GM12878 (cell line): ENCODE measurements around the gene GPC5. TPM values are rescaled to one million over a fixed set of nuclear protein-coding genes. Genes with fewer than 3 reads are reported as not detected.

Source experiments
- ATAC-seq: fragments of 200-7000 bp; cut with Tn5 transposase; 3 replicates; pipeline ENCODE4 v1.9.1; 2020; ENCODE audit warnings: mild to moderate bottlenecking, moderate library complexity
- BruUV-seq: library from RNA; stranded (reverse); fragments of 400-500 nt; replicated peaks from 2 replicates; lab custom pipeline; 2021; lab: Mats Ljungman, UMichigan
- CTCF ChIA-PET: fragments of 300-600 bp; sonication (Branson Sonifier 250); formaldehyde crosslinking; extraction: SDS; loops from one replicate; lab custom pipeline; 2021; ENCODE audit warnings: inconsistent platforms; lab: Yijun Ruan, JAX
- POLR2A ChIA-PET: fragments of 350-600 bp; formaldehyde crosslinking; extraction: SDS; loops from one replicate; lab custom pipeline; 2021; ENCODE audit warnings: inconsistent platforms; lab: Charles Lee
- RAD21 ChIA-PET: fragments of 300-600 bp; sonication (Branson Sonifier 250); formaldehyde crosslinking; loops from one replicate; lab custom pipeline; 2023; ENCODE audit warnings: antibody characterized with exemption; ENCODE audit not compliant: unreplicated experiment; lab: Charles Lee
- SMC1A ChIA-PET: fragments of 300-600 bp; sonication (Branson Sonifier 250); formaldehyde crosslinking; loops from one replicate; lab custom pipeline; 2023; ENCODE audit not compliant: unreplicated experiment, uncharacterized antibody; lab: Charles Lee
- DNase-seq: peaks from one replicate; pipeline ENCODE4 v3.0.0-alpha.2; 2011; ENCODE audit warnings: low read depth, low spot score
- FAIRE-seq: peaks from 3 replicates; lab custom pipeline; 2011; peaks lifted over from hg19 to GRCh38; lab: Jason Lieb, UNC
- H2AFZ ChIP-seq: 2 replicates; pipeline ENCODE4 v1.6.0; 2011; ENCODE audit warnings: low read depth, low read length, control low read depth; ENCODE audit not compliant: control insufficient read depth
- H3K27ac ChIP-seq: 2 replicates; pipeline ENCODE4 v1.5.1; 2011; ENCODE audit warnings: control low read depth; ENCODE audit not compliant: control insufficient read depth, insufficient read depth
- H3K27me3 ChIP-seq, 2 experiments: replicated peaks in 1 of 2; 2 replicates each; pipeline versions ENCODE4 v1.6.0 to v1.6.1; 2011; ENCODE audit warnings: low read length in 1 of 2; ENCODE audit not compliant: control insufficient read depth in 2 of 2, insufficient read depth in 2 of 2
- H3K36me3 ChIP-seq, 2 experiments: 2 replicates each; pipeline ENCODE4 v1.5.1; 2011; ENCODE audit warnings: low read length in 1 of 2; ENCODE audit not compliant: control insufficient read depth in 2 of 2, insufficient read depth in 2 of 2
- H3K4me1 ChIP-seq: 2 replicates; pipeline ENCODE4 v1.6.1; 2011; ENCODE audit warnings: mild to moderate bottlenecking, low read length, moderate library complexity, mixed read lengths; ENCODE audit not compliant: control insufficient read depth, insufficient read depth
- H3K4me2 ChIP-seq: 2 replicates; pipeline ENCODE4 v1.6.0; 2011; ENCODE audit warnings: control low read depth; ENCODE audit not compliant: control insufficient read depth, insufficient read depth
- H3K4me3 ChIP-seq: fragments of 200-600 bp; sonication (generic); 2 replicates; pipeline ENCODE4 v1.5.1; 2016
- H3K79me2 ChIP-seq: 2 replicates; pipeline ENCODE4 v1.6.0; 2011; ENCODE audit warnings: low read length; ENCODE audit not compliant: control insufficient read depth, insufficient read depth
- H3K9ac ChIP-seq: 2 replicates; pipeline ENCODE4 v1.8.0; 2011; ENCODE audit warnings: low read length, control low read depth, mixed read lengths; ENCODE audit not compliant: control insufficient read depth, insufficient read depth
- H3K9me3 ChIP-seq: replicated peaks from 3 replicates; pipeline ENCODE4 v1.5.1; 2011; ENCODE audit warnings: mild to moderate bottlenecking, low read length; ENCODE audit not compliant: control insufficient read depth, insufficient read depth
- H4K20me1 ChIP-seq: 2 replicates; pipeline ENCODE4 v1.6.0; 2011; ENCODE audit not compliant: control insufficient read depth, insufficient read depth
- CTCF ChIP-seq, 3 experiments: IDR thresholded peaks in 2 of 3; conservative IDR thresholded peaks in 1 of 3; 2 replicates each; pipeline ENCODE4 v1.5.1; 2011; ENCODE audit warnings: low read depth in 3 of 3, low read length in 3 of 3, mild to moderate bottlenecking in 3 of 3, control low read depth in 2 of 3, moderate library complexity in 2 of 3, inconsistent platforms in 1 of 3, mixed read lengths in 1 of 3; ENCODE audit not compliant: control insufficient read depth in 2 of 3, insufficient read depth in 1 of 3; ENCODE audit errors: extremely low read depth in 1 of 3
- RAD21 ChIP-seq: IDR thresholded peaks from 2 replicates; pipeline ENCODE4 v1.6.1; 2011; ENCODE audit warnings: mild to moderate bottlenecking, low read depth, low read length, moderate library complexity; ENCODE audit not compliant: insufficient read depth
- TCF12 ChIP-seq: IDR thresholded peaks from 2 replicates; pipeline ENCODE4 v1.6.1; 2011; ENCODE audit warnings: low read depth, mild to moderate bottlenecking, low read length
- ZBTB11 ChIP-seq: fragments of 450-650 bp; formaldehyde crosslinking; IDR thresholded peaks from 2 replicates; pipeline ENCODE4 v1.5.0; 2022; ENCODE audit warnings: mild to moderate bottlenecking, missing genetic modification characterization
- WGBS: methylation state at CpG from one replicate; pipeline ENCODE4 v1.1.6; 2016; ENCODE audit warnings: low lambda C conversion rate; ENCODE audit not compliant: insufficient replicate concordance, insufficient coverage; ENCODE audit errors: missing lambda C conversion rate; 5-methylcytosine and 5-hydroxymethylcytosine counted together
- in situ Hi-C: fragments of 300-500 bp; cut with MboI; formaldehyde crosslinking; loops from 9 replicates; pipeline ENCODE4 v1.14.3; 2018; ENCODE audit warnings: mixed read lengths
- intact Hi-C: fragments of 100-400 bp; cut with micrococcal nuclease; formaldehyde crosslinking; loops from one replicate; pipeline ENCODE4 v1.14.2; 2022; ENCODE audit not compliant: unreplicated experiment
- polyA plus RNA-seq, 11 experiments: library from polyadenylated mRNA; depleted of rRNA in 4 of 11; unstranded in 6 of 11; stranded (reverse) in 5 of 11; fragments of >200 nt; fragmentation: Nextera tagmentation in 4 of 11; fragmentation: Illumina TruSeq in 1 of 11; extraction: Ambion mirVana in 4 of 11; extraction: Trizol in 1 of 11; gene quantifications; 1 replicate in 1 of 11; 2 replicates in 10 of 11; pipeline versions ENCODE4 v1.2.1 to v1.2.3, GENCODE V29; 2011 to 2016; ENCODE audit warnings: inconsistent platforms in 2 of 11, missing spikeins in 2 of 11, low read depth in 1 of 11
- total RNA-seq, 4 experiments: library from RNA; depleted of rRNA in 3 of 4; stranded (reverse); fragments of >200 nt in 3 of 4; fragmentation: Illumina TruSeq in 1 of 4; extraction: Trizol in 1 of 4; gene quantifications; 2 replicates each; pipeline versions ENCODE4 v1.2.1 to v1.2.3, GENCODE V29; 2013 to 2021

Gene GPC5
- total and polyA plus RNA-seq, 10 of the 15 experiments (the other 5 are each of a cell fraction or from before 2014, with no cell fraction given), result 0.05 to 0.87 (median 0.44) TPM; not detected in 1

- WGBS, result 72% methylated on average over 5 of the region's 5 CpGs
- Histone ChIP-seq H3K27me3 (no peaks in the 10 kb centered on the region), H3K36me3 (no peaks in the 10 kb centered on the region), H3K9ac (no peak overlapping the region), H3K4me1 (no peaks in the 10 kb centered on the region), H3K27ac (no peak overlapping the region)
- intact Hi-C loops, result no loop called here
- FAIRE-seq (no peak), DNase-seq (no peak)
- TF ChIP-seq RAD21, result peak; percentile 45
- no peak for TF ChIP-seq TCF12
- peak in 1 of 3 experiments; percentile 19; a peak in 1 of 6 replicates for TF ChIP-seq CTCF (IDR thresholded peaks at IDR 0.05 in 2 of 3, conservative IDR thresholded peaks at IDR 0.05 in 1 of 3; ENCODE audit: control insufficient read depth in 2 of 3, extremely low read depth in 1 of 3, insufficient read depth in 1 of 3, low read depth in 3 of 3, low read length in 3 of 3)
- TF ChIP-seq ZBTB11 (CRISPR knock-in tag), result no peak
- TF ChIP-seq, all 136 proteins: peak for 2
- Histone ChIP-seq H2AFZ (no peak overlapping the region), H3K9me3 (no peaks in the 10 kb centered on the region), H3K4me3 (no peak overlapping the region), H4K20me1 (no peaks in the 10 kb centered on the region), H3K79me2 (no peaks in the 10 kb centered on the region), H3K4me2 (no peak overlapping the region)
- SMC1A ChIA-PET, result no interaction called here
- no TSS peak for BruUV-seq
- RAD21 ChIA-PET, result no interaction called here
- ATAC-seq, result no peak
- CTCF ChIA-PET, result no interaction called here
- in situ Hi-C loops, result no loop called here
- POLR2A ChIA-PET, result no interaction called here
These were observed 418.8 kb downstream of the GPC5 start for GRCh38 chr13:91817250-91817649.
